ENCODE data around the gene ERC2.
A peak's percentile ranks its signal among the peaks of the same experiment; 100 is the strongest.

The ERC2 gene

GRCh38 chr3:55823829-55824228 lies 644.4 kb downstream of the ERC2 start:
- TF ChIP-seq CTCF (IDR thresholded peaks at IDR 0.05; ENCODE audit: low read depth, low read length) (no peak), MYC (IDR thresholded peaks at IDR 0.05; ENCODE audit: low read depth, low read length) (no peak), MAX (IDR thresholded peaks at IDR 0.05; ENCODE audit: low read depth, low read length) (no peak), POLR2A (IDR thresholded peaks at IDR 0.05; ENCODE audit: extremely low read depth, insufficient read length) (no peak)

GRCh38 chr3:55823001-55823400 lies 645.3 kb downstream of the ERC2 start:
- DNase-seq (ENCODE audit: low read depth): no peak
- H3K4me3 ChIP-seq (ENCODE audit: low read depth, low read length): no peak overlapping the region
- TF ChIP-seq CTCF (IDR thresholded peaks at IDR 0.05; ENCODE audit: low read depth, low read length): no peak
- no peak for TF ChIP-seq POLR2A (IDR thresholded peaks at IDR 0.05; ENCODE audit: extremely low read depth, insufficient read length)
- no peak for TF ChIP-seq MAX (IDR thresholded peaks at IDR 0.05; ENCODE audit: low read depth, low read length)
- no peak for TF ChIP-seq MYC (IDR thresholded peaks at IDR 0.05; ENCODE audit: low read depth, low read length)

More at GRCh38 chr3:55823829-55824228, 644.4 kb downstream of the ERC2 start:
- no peak overlapping the region for H3K4me3 ChIP-seq (ENCODE audit: low read depth, low read length)
- DNase-seq (ENCODE audit: low read depth): no peak

GRCh38 chr3:55819005-55819404 lies 649.3 kb downstream of the ERC2 start:
- DNase-seq (ENCODE audit: low read depth): no peak
- H3K4me3 ChIP-seq (ENCODE audit: low read depth, low read length): no peak overlapping the region
- no peak for TF ChIP-seq MYC (IDR thresholded peaks at IDR 0.05; ENCODE audit: low read depth, low read length)
- TF ChIP-seq POLR2A (IDR thresholded peaks at IDR 0.05; ENCODE audit: extremely low read depth, insufficient read length): no peak
- no peak for TF ChIP-seq CTCF (IDR thresholded peaks at IDR 0.05; ENCODE audit: low read depth, low read length)
- no peak for TF ChIP-seq MAX (IDR thresholded peaks at IDR 0.05; ENCODE audit: low read depth, low read length)

- TF ChIP-seq CTCF (IDR thresholded peaks at IDR 0.05; ENCODE audit: low read depth, low read length): no peak
- TF ChIP-seq POLR2A (IDR thresholded peaks at IDR 0.05; ENCODE audit: extremely low read depth, insufficient read length): no peak
- TF ChIP-seq MAX (IDR thresholded peaks at IDR 0.05; ENCODE audit: low read depth, low read length): no peak
- TF ChIP-seq MYC (IDR thresholded peaks at IDR 0.05; ENCODE audit: low read depth, low read length): no peak
- DNase-seq (ENCODE audit: low read depth): peak; percentile 8
- no peak overlapping the region for H3K4me3 ChIP-seq (ENCODE audit: low read depth, low read length)
These were observed 649.8 kb downstream of the ERC2 start for GRCh38 chr3:55818485-55818884.

GRCh38 chr3:55816794-55817576 lies 651.3 kb downstream of the ERC2 start:
- no peak for TF ChIP-seq POLR2A (IDR thresholded peaks at IDR 0.05; ENCODE audit: extremely low read depth, insufficient read length)
- no peak for TF ChIP-seq MAX (IDR thresholded peaks at IDR 0.05; ENCODE audit: low read depth, low read length)
- TF ChIP-seq CTCF (IDR thresholded peaks at IDR 0.05; ENCODE audit: low read depth, low read length): no peak
- TF ChIP-seq MYC (IDR thresholded peaks at IDR 0.05; ENCODE audit: low read depth, low read length): no peak
- no peak overlapping the region for H3K4me3 ChIP-seq (ENCODE audit: low read depth, low read length)
- no peak for DNase-seq (ENCODE audit: low read depth)

Data from NB4 (cell line).